Parathyroid adenoma (tissue), 2 donors: Measurements from ENCODE around the gene VILL.
"Not testable (repeated sequence)": the region's sequence is repeated elsewhere in the genome, so short reads cannot be mapped to it uniquely, and the experiment has no call there.

Experiments
- H2AFZ ChIP-seq: fragments of 300-600 bp; sonication (generic); one replicate; pipeline ENCODE4 v1.7.0; 2017; ENCODE audit warnings: antibody characterized with exemption, mild to moderate bottlenecking
- H3K27ac ChIP-seq: fragments of 300-600 bp; sonication (generic); one replicate; pipeline ENCODE4 v1.7.0; 2017
- H3K27me3 ChIP-seq: fragments of 300-600 bp; sonication (generic); one replicate; pipeline ENCODE4 v1.7.0; 2017; ENCODE audit warnings: low read length; ENCODE audit not compliant: control insufficient read depth, insufficient read depth
- H3K36me3 ChIP-seq: fragments of 300-600 bp; sonication (generic); one replicate; pipeline ENCODE4 v1.7.0; 2017; ENCODE audit warnings: low read length; ENCODE audit not compliant: control insufficient read depth, insufficient read depth
- H3K4me1 ChIP-seq: fragments of 300-600 bp; sonication (generic); one replicate; pipeline ENCODE4 v1.7.0; 2017; ENCODE audit warnings: control low read depth
- H3K4me2 ChIP-seq: fragments of 300-600 bp; sonication (generic); one replicate; pipeline ENCODE4 v1.7.0; 2017; ENCODE audit warnings: low read length
- H3K4me3 ChIP-seq: fragments of 300-600 bp; sonication (generic); one replicate; pipeline ENCODE4 v1.7.0; 2017; ENCODE audit warnings: low read depth, low read length
- H3K79me2 ChIP-seq: fragments of 300-600 bp; sonication (generic); one replicate; pipeline ENCODE4 v1.7.0; 2017; ENCODE audit warnings: control low read depth
- H3K9ac ChIP-seq: fragments of 300-600 bp; sonication (generic); one replicate; pipeline ENCODE4 v1.7.0; 2017; ENCODE audit warnings: mild to moderate bottlenecking
- H3K9me3 ChIP-seq: fragments of 300-600 bp; sonication (generic); one replicate; pipeline ENCODE4 v1.7.0; 2017; ENCODE audit warnings: low read length; ENCODE audit not compliant: control insufficient read depth
- CTCF ChIP-seq: fragments of 300-600 bp; sonication (generic); IDR thresholded peaks from one replicate; pipeline ENCODE4 v1.7.0; 2017; ENCODE audit warnings: antibody characterized with exemption, mild to moderate bottlenecking
- donor health status: primary hyperparathyroidism.

Gene VILL

DNA sequence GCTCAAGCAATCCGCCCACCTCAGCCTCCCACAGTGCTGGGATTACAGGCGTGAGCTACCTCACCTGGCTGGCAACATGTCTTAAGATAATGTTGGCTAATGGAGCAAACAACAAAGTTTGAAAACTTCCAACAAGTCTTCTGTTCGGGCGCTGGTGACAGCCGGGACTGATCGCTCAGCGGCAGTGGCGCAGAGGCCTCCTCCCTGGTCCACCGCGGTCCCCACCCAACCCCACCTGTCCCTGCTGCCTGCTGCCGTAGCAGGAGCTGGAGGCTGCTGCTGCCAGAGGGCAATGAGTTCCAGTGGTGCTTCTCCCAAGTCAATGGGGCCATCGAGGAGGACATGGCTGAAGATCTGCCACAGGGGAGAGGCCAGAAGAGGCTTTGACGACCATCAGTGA lies 60.5 kb downstream of the VILL start:
- Histone ChIP-seq H3K9ac (no peak overlapping the region), H2AFZ (no peak overlapping the region), H3K4me2 (no peak overlapping the region), H3K4me3 (no peak overlapping the region), H3K36me3 (no peaks in the 10 kb centered on the region), H3K4me1 (no peaks in the 10 kb centered on the region), H3K9me3 (no peaks in the 10 kb centered on the region), H3K27ac (no peak overlapping the region), H3K27me3 (no peaks in the 10 kb centered on the region), H3K79me2 (no peaks in the 10 kb centered on the region)
- no peak for TF ChIP-seq CTCF

GRCh38 chr3:38053286-38053685 lies 62.7 kb downstream of the VILL start:
- H3K36me3 ChIP-seq, H3K4me1 ChIP-seq, H3K9me3 ChIP-seq, H3K79me2 ChIP-seq, H3K4me2 ChIP-seq, H3K4me3 ChIP-seq, H3K27ac ChIP-seq, H3K9ac ChIP-seq, H2AFZ ChIP-seq, H3K27me3 ChIP-seq: not testable (repeated sequence)

- not testable (repeated sequence) for H3K9me3 ChIP-seq, H3K4me3 ChIP-seq, H3K27ac ChIP-seq, H3K79me2 ChIP-seq, H3K36me3 ChIP-seq, H3K4me1 ChIP-seq, H3K9ac ChIP-seq, H3K27me3 ChIP-seq, H2AFZ ChIP-seq, H3K4me2 ChIP-seq
Measured at GRCh38 chr3:38053813-38054498, 63.4 kb downstream of the VILL start.

- H3K4me3 ChIP-seq = no peak overlapping the region
- no peaks in the 10 kb centered on the region for H3K36me3 ChIP-seq
- no peak overlapping the region for H3K9ac ChIP-seq
- no peaks in the 10 kb centered on the region for H3K27me3 ChIP-seq
- no peak overlapping the region for H3K27ac ChIP-seq
- H3K4me2 ChIP-seq = no peak overlapping the region
- H3K4me1 ChIP-seq = no peaks in the 10 kb centered on the region
- no peak for TF ChIP-seq CTCF
- no peak overlapping the region for H2AFZ ChIP-seq
- H3K79me2 ChIP-seq = no peaks in the 10 kb centered on the region
- no peaks in the 10 kb centered on the region for H3K9me3 ChIP-seq
Measured at GRCh38 chr3:38054499-38055001, 64.0 kb downstream of the VILL start.
